ENCODE data around the gene ARHGEF4. TPM values are rescaled to one million over a fixed set of nuclear protein-coding genes. Genes with fewer than 3 reads are reported as not detected.

Gene ARHGEF4
- total and polyA plus RNA-seq, 2 donors (not counting 3 experiments of a cell fraction or from before 2014, with no cell fraction given), result not detected

GRCh38 chr2:130832296-130832940, 4.3 kb upstream of the ARHGEF4 start:
- Histone ChIP-seq H3K9me3 (replicated peaks; ENCODE audit: control insufficient read depth, insufficient read depth, low read length) (no peaks in the 10 kb centered on the region), H3K27me3 (ENCODE audit: control insufficient read depth in 2 of 2, insufficient read depth in 2 of 2, low read length in 2 of 2) (peaks cover 9 to 18% of the 10 kb centered on the region in 2 experiments), H3K9me1 (replicated peaks; ENCODE audit: control insufficient read depth, extremely low read depth, insufficient read depth, low read length) (no peaks in the 10 kb centered on the region), H4K20me1 (replicated peaks; ENCODE audit: control insufficient read depth, extremely low read depth, insufficient read depth, low read length) (no peaks in the 10 kb centered on the region), H3K9ac (replicated peaks; ENCODE audit: extremely low read depth, insufficient read depth, low read length) (no peak overlapping the region), H2AFZ (ENCODE audit: low read depth, low read length) (no peak overlapping the region), H3K27ac (ENCODE audit: insufficient read depth, low read depth, low read length) (no peak overlapping the region), H3K4me2 (ENCODE audit: insufficient read depth, low read length) (no peak overlapping the region), H3K79me2 (ENCODE audit: control insufficient read depth, insufficient read depth, low read length) (no peaks in the 10 kb centered on the region), H3K4me1 (ENCODE audit: control insufficient read depth, extremely low read depth, insufficient read depth, low read length) (no peaks in the 10 kb centered on the region), H3K36me3 (ENCODE audit: control insufficient read depth in 2 of 2, extremely low read depth in 1 of 2, insufficient read depth in 2 of 2, low read length in 2 of 2) (no peaks in the 10 kb centered on the region), H3K4me3 (replicated peaks in 1 of 3; ENCODE audit: insufficient read depth in 1 of 3, low read depth in 1 of 3, low read length in 3 of 3) (no peak overlapping the region)
- TF ChIP-seq FOS (IDR thresholded peaks at IDR 0.05; ENCODE audit: borderline replicate concordance, insufficient read depth, low read length) (no peak), POLR2A (IDR thresholded peaks at IDR 0.05; ENCODE audit: low read depth, low read length) (no peak), MYC (IDR thresholded peaks at IDR 0.05; ENCODE audit: low read depth, low read length) (no peak)
- ChIA-PET CTCF (interaction anchor here (1.2 kb wide), 1 partner anchor 41 kb away, joined by 3 read pairs; no protein-coding TSS in a partner anchor), POLR2A (no interaction called here)
- dilution Hi-C loops (cut with MboI; ENCODE audit: extremely low pct_ligation_motif_present, low sequenced_read_pairs), result no loop called here
- no peak for DNase-seq (ENCODE audit: low read depth, low spot score)
- intact Hi-C loops (cut with micrococcal nuclease), result no loop called here
- no TSS peak for BruUV-seq (replicated peaks)
- FAIRE-seq, result no peak

DNA sequence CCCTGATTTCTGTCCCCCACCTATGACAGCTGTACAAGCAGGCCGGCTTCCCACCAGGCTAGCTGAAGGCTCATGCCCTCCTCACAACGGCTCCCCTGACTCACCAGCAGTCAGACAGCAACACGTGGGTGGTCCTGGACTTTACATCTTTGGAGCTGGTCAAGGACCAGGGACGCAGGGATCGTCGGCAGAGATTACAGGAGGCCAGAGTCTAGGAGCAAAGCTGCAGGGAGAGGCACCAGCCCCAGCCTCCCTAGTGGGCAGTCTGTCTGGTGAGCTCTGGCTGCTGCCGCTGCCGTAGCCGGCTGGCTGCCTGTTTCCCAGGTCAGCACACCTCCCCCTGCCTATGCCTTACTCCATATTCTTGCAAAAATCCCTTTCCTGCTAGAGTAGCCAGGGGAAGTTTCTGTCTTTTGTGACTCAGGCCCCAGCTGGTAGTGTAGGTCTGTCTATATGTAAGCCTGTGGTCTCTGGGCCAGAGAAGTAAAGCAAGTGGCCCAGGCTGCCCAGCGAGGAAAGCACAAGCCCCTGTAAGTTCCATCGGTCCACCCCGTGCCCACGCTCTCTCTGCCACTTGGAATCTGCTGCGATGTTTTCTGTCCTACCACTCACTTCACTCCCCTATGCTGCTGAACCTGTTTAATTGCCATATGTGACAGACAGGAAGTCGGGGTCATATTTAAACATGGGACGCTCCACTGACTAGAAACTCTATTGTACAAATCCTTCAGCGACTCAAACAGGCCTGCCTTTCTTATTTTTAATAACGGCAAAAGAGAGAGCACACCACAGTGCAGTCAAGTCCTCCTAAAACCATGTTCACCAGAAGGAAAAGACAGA, 2.4 kb upstream of the ARHGEF4 start:
- no peak for TF ChIP-seq EZH2 (IDR thresholded peaks at IDR 0.05; ENCODE audit: borderline replicate concordance, low read depth, low read length, severe bottlenecking)
- TF ChIP-seq FOS (IDR thresholded peaks at IDR 0.05; ENCODE audit: borderline replicate concordance, insufficient read depth, low read length), result no peak
- Histone ChIP-seq H3K9me3 (replicated peaks; ENCODE audit: control insufficient read depth, insufficient read depth, low read length) (no peaks in the 10 kb centered on the region), H3K27ac (ENCODE audit: insufficient read depth, low read depth, low read length) (no peak overlapping the region), H3K9ac (replicated peaks; ENCODE audit: extremely low read depth, insufficient read depth, low read length) (no peak overlapping the region), H3K9me1 (replicated peaks; ENCODE audit: control insufficient read depth, extremely low read depth, insufficient read depth, low read length) (no peaks in the 10 kb centered on the region), H2AFZ (ENCODE audit: low read depth, low read length) (no peak overlapping the region), H3K79me2 (ENCODE audit: control insufficient read depth, insufficient read depth, low read length) (no peaks in the 10 kb centered on the region), H3K27me3 (ENCODE audit: control insufficient read depth in 2 of 2, insufficient read depth in 2 of 2, low read length in 2 of 2) (peaks cover 12 to 23% of the 10 kb centered on the region in 2 experiments), H4K20me1 (replicated peaks; ENCODE audit: control insufficient read depth, extremely low read depth, insufficient read depth, low read length) (no peaks in the 10 kb centered on the region), H3K4me3 (replicated peaks in 1 of 3; ENCODE audit: insufficient read depth in 1 of 3, low read depth in 1 of 3, low read length in 3 of 3) (no peak overlapping the region), H3K36me3 (ENCODE audit: control insufficient read depth in 2 of 2, extremely low read depth in 1 of 2, insufficient read depth in 2 of 2, low read length in 2 of 2) (no peaks in the 10 kb centered on the region), H3K4me2 (ENCODE audit: insufficient read depth, low read length) (no peak overlapping the region), H3K4me1 (ENCODE audit: control insufficient read depth, extremely low read depth, insufficient read depth, low read length) (no peaks in the 10 kb centered on the region)
- intact Hi-C loops (cut with micrococcal nuclease) (no loop called here), dilution Hi-C loops (cut with MboI; ENCODE audit: extremely low pct_ligation_motif_present, low sequenced_read_pairs) (no loop called here)
- DNase-seq (ENCODE audit: low read depth, low spot score), result no peak
- BruUV-seq (replicated peaks), result no TSS peak
- ChIA-PET POLR2A (no interaction called here), CTCF (interaction anchor here (0.8 kb wide), 2 partner anchors 9 to 37 kb away, joined by 3 to 4 read pairs; no protein-coding TSS in a partner anchor)
- no peak for FAIRE-seq

All from endothelial cell of umbilical vein (primary cell).